Ishikawa (cell line): ENCODE data around the gene KIF6.

ENCODE experiments used
- CEBPB ChIP-seq: IDR thresholded peaks from 2 replicates; pipeline ENCODE4 v1.6.1; 2012
- EP300 ChIP-seq: IDR thresholded peaks from 2 replicates; pipeline ENCODE4 v1.6.1; 2012; ENCODE audit warnings: borderline replicate concordance
- RAD21 ChIP-seq: IDR thresholded peaks from 2 replicates; pipeline ENCODE4 v1.6.1; 2012; ENCODE audit warnings: low read depth
- USF1 ChIP-seq: IDR thresholded peaks from 2 replicates; pipeline ENCODE4 v1.6.1; 2012

DNA sequence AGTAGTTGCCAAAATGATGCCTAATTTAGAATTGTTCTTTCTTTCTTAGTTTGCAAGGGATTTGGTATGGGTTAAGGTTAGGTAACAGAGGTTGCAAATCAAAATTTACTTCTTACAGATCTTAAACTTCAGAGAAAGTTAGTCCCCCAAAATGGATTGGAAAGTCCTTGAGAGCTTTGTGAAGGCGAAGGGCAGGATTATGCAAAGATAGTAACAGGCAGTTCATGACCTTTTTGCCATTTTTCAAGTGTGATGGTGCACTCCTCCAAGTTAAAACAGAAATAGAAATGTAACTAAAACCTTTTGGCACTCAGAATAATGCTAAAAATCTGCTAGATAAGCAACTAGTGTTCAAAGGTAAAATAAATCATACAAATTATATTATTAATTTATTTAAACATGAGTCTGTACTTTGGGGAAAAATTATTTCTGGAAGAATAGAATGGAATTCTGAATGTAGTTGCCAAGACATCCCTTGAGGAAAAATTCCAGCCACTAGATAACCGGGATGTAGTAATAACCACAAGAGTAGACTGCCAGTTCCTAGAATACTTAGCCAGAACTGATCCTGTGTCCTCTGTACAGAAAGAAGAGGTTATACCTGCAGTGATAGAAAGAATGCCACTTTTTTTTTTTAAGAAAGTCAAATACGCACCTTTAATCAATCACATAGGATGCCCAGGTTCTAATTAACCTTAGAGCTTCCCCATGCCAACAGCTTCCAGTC, 35.2 kb upstream of the KIF6 start:
- TF ChIP-seq RAD21 (no peak), EP300 (no peak), CEBPB (no peak), USF1 (no peak)
